ENCODE results near the gene NUCB1. TPM values are rescaled to one million over a fixed set of nuclear protein-coding genes. Genes with fewer than 3 reads are reported as not detected.
A peak's percentile ranks its signal among the peaks of the same experiment; 100 is the strongest.
"Not testable (repeated sequence)": the region's sequence is repeated elsewhere in the genome, so short reads cannot be mapped to it uniquely, and the experiment has no call there.

NUCB1 gene
- total RNA-seq, 2 donors from 2014 or later, result 168 to 183 TPM

DNA sequence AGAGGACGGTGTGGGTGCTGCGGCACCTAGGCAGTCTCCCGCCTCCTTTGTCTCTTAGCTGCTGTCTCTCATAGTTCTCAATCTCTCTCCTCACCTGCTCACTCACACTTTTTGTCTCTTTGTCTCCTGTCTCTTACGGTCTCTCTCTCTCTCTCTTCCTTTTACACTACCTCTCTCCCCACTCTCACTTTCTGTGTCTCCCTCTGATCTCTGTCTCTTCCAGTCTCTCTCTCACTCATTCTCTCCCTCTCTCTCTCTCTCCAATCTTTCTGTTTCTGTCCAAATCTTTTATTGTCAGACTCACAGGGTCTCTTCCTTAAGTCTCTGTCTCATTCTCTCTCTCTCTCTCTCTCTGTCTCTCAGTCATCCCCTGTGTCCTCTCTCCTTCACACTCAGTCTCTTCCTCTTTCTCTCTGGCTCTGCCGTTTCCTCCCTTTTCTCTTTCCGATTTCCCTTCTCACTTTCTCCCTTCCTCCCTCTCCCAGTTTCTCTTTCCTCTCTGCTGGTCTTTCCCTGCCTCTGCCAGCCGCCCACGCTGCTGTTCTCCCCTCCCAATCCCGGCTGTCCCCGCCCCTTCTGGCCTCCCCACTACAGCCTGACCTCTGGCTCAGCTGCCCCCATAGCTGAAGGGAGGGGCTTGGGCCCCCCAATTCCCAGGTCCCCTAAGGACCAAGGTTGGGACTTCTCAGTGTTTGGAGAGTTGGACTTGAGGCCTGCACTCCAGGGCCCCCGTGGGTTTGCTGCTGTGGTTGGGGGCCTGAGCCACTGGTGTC, 31.8 kb upstream of the NUCB1 start, which contains the start of gene PLEKHA4:
PLEKHA4 (minus strand) TSS at position 504 of the 773 bp plus-strand sequence. CDS start 997 bp downstream, outside the sequence.
- ATAC-seq (replicated peaks in 1 of 2) (no peak), DNase-seq (no peak)
- H3K36me3 Mint-ChIP-seq (ENCODE audit: insufficient read depth in 2 of 2), result peaks cover 9 to 11% of the 10 kb centered on the region in 2 donors
- H3K4me3 Mint-ChIP-seq, result no peak within 1 kb of the TSS
- H3K27me3 Mint-ChIP-seq (ENCODE audit: low read depth), result peaks cover 17% of the 10 kb centered on the region
- H3K9me3 Mint-ChIP-seq, result no peaks in the 10 kb centered on the region
- no peak within 1 kb of the TSS for H3K27ac Mint-ChIP-seq
- H3K4me1 Mint-ChIP-seq (ENCODE audit: low read depth), result peaks cover 9% of the 10 kb centered on the region

DNA sequence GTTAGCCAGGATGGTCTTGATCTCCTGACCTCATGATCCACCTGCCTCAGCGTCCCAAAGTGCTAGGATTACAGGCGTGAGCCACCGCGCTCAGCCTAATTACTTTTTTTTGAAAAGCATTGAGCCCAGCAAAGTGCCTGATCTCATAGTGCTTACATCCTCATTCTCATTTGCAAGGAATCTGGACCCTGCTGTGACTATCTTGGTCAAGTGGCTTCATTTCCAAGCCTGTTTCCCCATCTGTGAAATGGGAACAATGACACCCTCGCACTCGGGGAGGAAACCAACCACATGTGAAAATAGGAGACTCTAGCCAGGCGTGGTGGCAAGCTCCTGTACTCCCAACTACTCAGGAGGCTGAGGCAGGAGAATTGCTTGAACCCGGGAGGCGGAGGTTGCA, 30.1 kb upstream of the NUCB1 start:
- Mint-ChIP-seq H3K27me3 (ENCODE audit: low read depth) (peaks cover 17% of the 10 kb centered on the region), H3K9me3 (no peaks in the 10 kb centered on the region), H3K4me1 (ENCODE audit: low read depth) (peaks cover 20% of the 10 kb centered on the region), H3K4me3 (no peak overlapping the region), H3K27ac (no peak overlapping the region), H3K36me3 (ENCODE audit: insufficient read depth in 2 of 2) (peaks cover 24 to 25% of the 10 kb centered on the region in 2 donors)
- ATAC-seq (replicated peaks in 1 of 2), result no peak
- DNase-seq, result no peak

GRCh38 chr19:48871471-48872181, 28.5 kb upstream of the NUCB1 start:
- peak overlapping the region; percentile 98 to 99 for H3K4me3 Mint-ChIP-seq
- not testable (repeated sequence) for DNase-seq
- H3K4me1 Mint-ChIP-seq (ENCODE audit: low read depth), result peaks cover 29% of the 10 kb centered on the region

DNA sequence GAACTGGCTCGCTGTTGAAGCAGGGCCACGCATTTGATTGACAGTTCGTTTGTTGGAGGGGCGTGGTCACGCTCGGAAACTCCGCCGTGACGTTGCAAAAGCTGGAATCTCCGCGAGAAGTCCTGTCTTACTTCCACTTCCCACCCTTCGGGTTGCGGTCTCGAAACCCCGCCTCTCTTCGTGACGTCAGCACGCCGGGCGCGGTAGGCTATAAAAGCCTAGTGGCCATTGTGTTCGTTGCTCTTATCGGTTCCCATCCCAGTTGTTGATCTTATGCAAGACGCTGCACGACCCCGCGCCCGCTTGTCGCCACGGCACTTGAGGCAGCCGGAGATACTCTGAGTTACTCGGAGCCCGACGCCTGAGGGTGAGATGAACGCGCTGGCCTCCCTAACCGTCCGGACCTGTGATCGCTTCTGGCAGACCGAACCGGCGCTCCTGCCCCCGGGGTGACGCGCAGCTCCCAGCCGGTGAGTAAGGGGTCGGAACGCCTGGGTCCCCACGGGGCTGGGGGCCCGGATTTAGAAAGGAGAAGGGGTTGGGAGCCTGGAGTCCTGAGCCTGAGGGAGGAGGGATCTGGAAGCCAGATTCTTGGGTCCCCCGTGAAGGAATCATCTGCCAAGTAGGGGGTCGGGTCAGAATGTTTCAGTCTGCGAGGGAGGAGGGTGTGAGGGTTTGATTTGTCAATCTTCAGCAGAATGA, 27.8 kb upstream of the NUCB1 start, which contains the start of gene PPP1R15A:
PPP1R15A (plus strand) TSS at position 240 of the 702 bp plus-strand sequence. CDS start 813 bp downstream, outside the sequence.
- Mint-ChIP-seq H3K4me1 (ENCODE audit: low read depth) (peaks cover 32% of the 10 kb centered on the region), H3K36me3 (ENCODE audit: insufficient read depth in 2 of 2) (peaks cover 34 to 43% of the 10 kb centered on the region in 2 donors)

More at GRCh38 chr19:48871471-48872181, 28.5 kb upstream of the NUCB1 start:
- Mint-ChIP-seq H3K27ac (peak overlapping the region; percentile 96), H3K27me3 (ENCODE audit: low read depth) (peaks cover 17% of the 10 kb centered on the region), H3K36me3 (ENCODE audit: insufficient read depth in 2 of 2) (peaks cover 34 to 40% of the 10 kb centered on the region in 2 donors)
- not testable (repeated sequence) for H3K9me3 Mint-ChIP-seq; ATAC-seq (replicated peaks in 1 of 2)

GRCh38 chr19:48872884-48873475, 27.1 kb upstream of the NUCB1 start:
- ATAC-seq (replicated peaks in 1 of 2) (peak; percentile 43 to 47), DNase-seq (peak; percentile 76 to 87)
- Mint-ChIP-seq H3K36me3 (ENCODE audit: insufficient read depth in 2 of 2) (peaks cover 35 to 49% of the 10 kb centered on the region in 2 donors), H3K27me3 (ENCODE audit: low read depth) (peaks cover 5% of the 10 kb centered on the region), H3K27ac (peak overlapping the region; percentile 96), H3K9me3 (no peaks in the 10 kb centered on the region), H3K4me1 (ENCODE audit: low read depth) (peaks cover 37% of the 10 kb centered on the region), H3K4me3 (peak overlapping the region; percentile 98 to 99)

More for the DNA sequence above, 27.8 kb upstream of the NUCB1 start, which contains the start of gene PPP1R15A:
- Mint-ChIP-seq H3K4me3 (peak within 1 kb of the TSS; percentile 98 to 99), H3K27ac (peak within 1 kb of the TSS; percentile 96), H3K27me3 (ENCODE audit: low read depth) (peaks cover 10% of the 10 kb centered on the region), H3K9me3 (no peaks in the 10 kb centered on the region)
- DNase-seq (peak; percentile 97 to 99), ATAC-seq (replicated peaks in 1 of 2) (peak; percentile 30 to 34)

DNA sequence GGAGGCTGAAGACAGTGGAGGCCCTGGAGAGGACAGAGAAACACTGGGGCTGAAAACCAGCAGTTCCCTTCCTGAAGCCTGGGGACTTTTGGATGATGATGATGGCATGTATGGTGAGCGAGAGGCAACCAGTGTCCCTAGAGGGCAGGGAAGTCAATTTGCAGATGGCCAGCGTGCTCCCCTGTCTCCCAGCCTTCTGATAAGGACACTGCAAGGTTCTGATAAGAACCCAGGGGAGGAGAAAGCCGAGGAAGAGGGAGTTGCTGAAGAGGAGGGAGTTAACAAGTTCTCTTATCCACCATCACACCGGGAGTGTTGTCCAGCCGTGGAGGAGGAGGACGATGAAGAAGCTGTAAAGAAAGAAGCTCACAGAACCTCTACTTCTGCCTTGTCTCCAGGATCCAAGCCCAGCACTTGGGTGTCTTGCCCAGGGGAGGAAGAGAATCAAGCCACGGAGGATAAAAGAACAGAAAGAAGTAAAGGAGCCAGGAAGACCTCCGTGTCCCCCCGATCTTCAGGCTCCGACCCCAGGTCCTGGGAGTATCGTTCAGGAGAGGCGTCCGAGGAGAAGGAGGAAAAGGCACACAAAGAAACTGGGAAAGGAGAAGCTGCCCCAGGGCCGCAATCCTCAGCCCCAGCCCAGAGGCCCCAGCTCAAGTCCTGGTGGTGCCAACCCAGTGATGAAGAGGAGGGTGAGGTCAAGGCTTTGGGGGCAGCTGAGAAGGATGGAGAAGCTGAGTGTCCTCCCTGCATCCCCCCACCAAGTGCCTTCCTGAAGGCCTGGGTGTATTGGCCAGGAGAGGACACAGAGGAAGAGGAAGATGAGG, 26.4 kb upstream of the NUCB1 start:
- H3K4me3 Mint-ChIP-seq, result peak overlapping the region; percentile 98 to 99
- ATAC-seq (replicated peaks in 1 of 2), result no peak
- H3K9me3 Mint-ChIP-seq, result no peaks in the 10 kb centered on the region
- peaks cover 40% of the 10 kb centered on the region for H3K4me1 Mint-ChIP-seq (ENCODE audit: low read depth)
- peak in 1 of 2 donors; percentile 23 for DNase-seq
- peaks cover 37 to 55% of the 10 kb centered on the region in 2 donors for H3K36me3 Mint-ChIP-seq (ENCODE audit: insufficient read depth in 2 of 2)
- H3K27ac Mint-ChIP-seq, result peak overlapping the region; percentile 96
- H3K27me3 Mint-ChIP-seq (ENCODE audit: low read depth), result no peaks in the 10 kb centered on the region

GRCh38 chr19:48874303-48875135, 25.6 kb upstream of the NUCB1 start:
- DNase-seq (peak; percentile 34 to 38), ATAC-seq (replicated peaks in 1 of 2) (peak; percentile 2 to 3)
- Mint-ChIP-seq H3K4me1 (ENCODE audit: low read depth) (peaks cover 42% of the 10 kb centered on the region), H3K27ac (peak overlapping the region; percentile 96), H3K27me3 (ENCODE audit: low read depth) (no peaks in the 10 kb centered on the region), H3K9me3 (no peaks in the 10 kb centered on the region), H3K4me3 (peak overlapping the region; percentile 98 to 99), H3K36me3 (ENCODE audit: insufficient read depth in 2 of 2) (peaks cover 37 to 57% of the 10 kb centered on the region in 2 donors)

GRCh38 chr19:48876043-48876981, 23.8 kb upstream of the NUCB1 start:
- Mint-ChIP-seq H3K4me3 (peak overlapping the region; percentile 98 to 99), H3K36me3 (ENCODE audit: insufficient read depth in 2 of 2) (peaks cover 37 to 58% of the 10 kb centered on the region in 2 donors), H3K4me1 (ENCODE audit: low read depth) (peaks cover 42% of the 10 kb centered on the region), H3K27ac (peak overlapping the region; percentile 96)
- H3K9me3 Mint-ChIP-seq; ATAC-seq (replicated peaks in 1 of 2); H3K27me3 Mint-ChIP-seq (ENCODE audit: low read depth): not testable (repeated sequence)
- DNase-seq, result peak; percentile 67 to 78

DNA sequence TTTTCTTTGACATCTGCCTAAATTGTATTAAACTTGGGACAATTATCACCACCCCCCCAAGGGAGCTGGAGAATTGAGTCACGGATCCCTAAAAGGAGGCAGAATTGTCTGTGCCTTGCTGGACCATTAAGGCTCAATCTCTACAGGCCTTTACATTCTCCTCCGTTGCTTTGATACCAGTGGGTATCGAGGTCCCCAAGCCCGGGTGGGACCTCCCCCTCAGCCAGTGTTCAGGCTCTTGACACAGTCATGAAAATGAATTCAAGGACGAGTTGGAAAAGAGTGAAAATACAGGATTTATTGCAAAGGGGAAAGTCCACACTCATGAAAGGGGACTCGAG, 22.3 kb upstream of the NUCB1 start:
- ATAC-seq (replicated peaks in 1 of 2) (no peak), DNase-seq (no peak)
- peak overlapping the region; percentile 6 for H3K27ac Mint-ChIP-seq
- peak overlapping the region; percentile 1 to 36 for H3K4me3 Mint-ChIP-seq
- H3K27me3 Mint-ChIP-seq (ENCODE audit: low read depth), result no peaks in the 10 kb centered on the region
- H3K9me3 Mint-ChIP-seq, result no peaks in the 10 kb centered on the region
- peaks cover 42% of the 10 kb centered on the region for H3K4me1 Mint-ChIP-seq (ENCODE audit: low read depth)
- H3K36me3 Mint-ChIP-seq (ENCODE audit: insufficient read depth in 2 of 2), result peaks cover 32 to 59% of the 10 kb centered on the region in 2 donors

- ATAC-seq (replicated peaks in 1 of 2) (no peak), DNase-seq (peak in 1 of 2 donors; percentile 37)
- Mint-ChIP-seq H3K27ac (peak overlapping the region; percentile 17), H3K27me3 (ENCODE audit: low read depth) (no peaks in the 10 kb centered on the region), H3K4me3 (peak overlapping the region in 1 of 2 donors; percentile 19), H3K4me1 (ENCODE audit: low read depth) (peaks cover 38% of the 10 kb centered on the region), H3K36me3 (ENCODE audit: insufficient read depth in 2 of 2) (peaks cover 26 to 53% of the 10 kb centered on the region in 2 donors), H3K9me3 (no peaks in the 10 kb centered on the region)
Measured at GRCh38 chr19:48878196-48879024, 21.7 kb upstream of the NUCB1 start.
